Peyer's patch (tissue), 4 donors: ENCODE measurements around the gene HNRNPM.

Experiments
- CTCF ChIP-seq, 6 experiments: fragments of 450-650 bp in 4 of 6; fragments of 200-600 bp in 2 of 6; sonication (generic) in 1 of 6; IDR thresholded peaks; one replicate each; pipeline ENCODE4 v1.5.1; 2017 to 2019; ENCODE audit warnings: antibody characterized with exemption in 6 of 6, mild to moderate bottlenecking in 3 of 6, moderate library complexity in 1 of 6
- POLR2A ChIP-seq, 2 donors: fragments of 450-650 bp; IDR thresholded peaks; one replicate each; pipeline ENCODE4 v1.5.1; 2017; ENCODE audit warnings: antibody characterized with exemption in 2 of 2, mild to moderate bottlenecking in 2 of 2, moderate library complexity in 2 of 2

DNA sequence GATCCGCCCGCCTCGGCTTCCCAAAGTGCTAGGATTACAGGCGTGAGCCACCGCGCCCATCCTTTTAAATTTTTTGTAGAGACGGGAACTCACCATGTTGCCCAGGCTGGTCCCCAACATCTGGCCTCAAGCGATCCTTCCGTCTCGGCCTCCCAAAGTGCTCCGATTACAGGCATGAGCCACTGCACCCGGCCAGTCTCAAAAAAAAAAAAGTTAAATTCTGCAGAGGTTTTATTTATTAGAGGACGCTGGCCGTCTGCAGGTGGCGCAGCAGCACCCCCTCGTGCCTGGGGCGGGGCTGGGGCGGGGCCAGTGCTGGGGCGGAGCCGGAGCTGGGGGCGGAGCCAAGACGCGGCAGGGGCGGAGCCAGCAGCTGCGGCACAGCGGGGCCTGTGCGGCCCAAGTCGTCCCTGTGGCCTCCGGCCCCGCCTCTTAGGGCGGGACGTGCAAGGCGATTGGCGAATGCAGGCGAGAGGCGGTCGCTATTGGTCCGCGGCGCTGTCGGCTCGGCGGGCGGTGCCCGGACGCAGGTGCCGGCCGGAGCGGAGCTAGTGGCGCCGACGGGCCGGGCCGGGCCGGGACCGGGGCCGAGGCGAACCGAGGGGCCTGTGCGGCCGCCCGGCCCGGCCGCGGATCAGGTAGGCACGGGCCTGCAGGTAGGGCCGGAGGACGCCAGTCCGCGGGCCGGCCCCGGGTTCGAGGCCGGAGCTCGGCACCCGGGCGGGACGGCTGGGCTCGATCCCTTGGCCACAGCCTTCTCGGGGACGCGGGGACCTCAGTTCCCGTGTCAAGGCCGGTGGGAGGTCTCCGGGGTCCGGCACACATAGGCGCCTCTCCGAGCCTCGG, 31.8 kb upstream of the HNRNPM start, which contains the start of gene MARCHF2:
- peak in 1 of 2 donors; percentile 58 for TF ChIP-seq POLR2A (IDR thresholded peaks at IDR 0.05)
- TF ChIP-seq CTCF (IDR thresholded peaks at IDR 0.05) = peak; percentile 1 to 82 (median 67)
